GM12878 (cell line): ENCODE data around the gene CKS1B. TPM values are rescaled to one million over a fixed set of nuclear protein-coding genes. Genes with fewer than 3 reads are reported as not detected.

Experiments
- ATAC-seq: fragments of 200-7000 bp; cut with Tn5 transposase; 3 replicates; pipeline ENCODE4 v1.9.1; 2020; ENCODE audit warnings: mild to moderate bottlenecking, moderate library complexity
- BruUV-seq: library from RNA; stranded (reverse); fragments of 400-500 nt; replicated peaks from 2 replicates; lab custom pipeline; 2021; lab: Mats Ljungman, UMichigan
- CTCF ChIA-PET: fragments of 300-600 bp; sonication (Branson Sonifier 250); formaldehyde crosslinking; extraction: SDS; loops from one replicate; lab custom pipeline; 2021; ENCODE audit warnings: inconsistent platforms; lab: Yijun Ruan, JAX
- POLR2A ChIA-PET: fragments of 350-600 bp; formaldehyde crosslinking; extraction: SDS; loops from one replicate; lab custom pipeline; 2021; ENCODE audit warnings: inconsistent platforms; lab: Charles Lee
- RAD21 ChIA-PET: fragments of 300-600 bp; sonication (Branson Sonifier 250); formaldehyde crosslinking; loops from one replicate; lab custom pipeline; 2023; ENCODE audit warnings: antibody characterized with exemption; ENCODE audit not compliant: unreplicated experiment; lab: Charles Lee
- SMC1A ChIA-PET: fragments of 300-600 bp; sonication (Branson Sonifier 250); formaldehyde crosslinking; loops from one replicate; lab custom pipeline; 2023; ENCODE audit not compliant: unreplicated experiment, uncharacterized antibody; lab: Charles Lee
- DNase-seq: peaks from one replicate; pipeline ENCODE4 v3.0.0-alpha.2; 2011; ENCODE audit warnings: low read depth, low spot score
- FAIRE-seq: peaks from 3 replicates; lab custom pipeline; 2011; peaks lifted over from hg19 to GRCh38; lab: Jason Lieb, UNC
- H2AFZ ChIP-seq: 2 replicates; pipeline ENCODE4 v1.6.0; 2011; ENCODE audit warnings: low read depth, low read length, control low read depth; ENCODE audit not compliant: control insufficient read depth
- H3K27ac ChIP-seq: 2 replicates; pipeline ENCODE4 v1.5.1; 2011; ENCODE audit warnings: control low read depth; ENCODE audit not compliant: control insufficient read depth, insufficient read depth
- H3K27me3 ChIP-seq, 2 experiments: replicated peaks in 1 of 2; 2 replicates each; pipeline versions ENCODE4 v1.6.0 to v1.6.1; 2011; ENCODE audit warnings: low read length in 1 of 2; ENCODE audit not compliant: control insufficient read depth in 2 of 2, insufficient read depth in 2 of 2
- H3K36me3 ChIP-seq, 2 experiments: 2 replicates each; pipeline ENCODE4 v1.5.1; 2011; ENCODE audit warnings: low read length in 1 of 2; ENCODE audit not compliant: control insufficient read depth in 2 of 2, insufficient read depth in 2 of 2
- H3K4me1 ChIP-seq: 2 replicates; pipeline ENCODE4 v1.6.1; 2011; ENCODE audit warnings: mild to moderate bottlenecking, low read length, moderate library complexity, mixed read lengths; ENCODE audit not compliant: control insufficient read depth, insufficient read depth
- H3K4me2 ChIP-seq: 2 replicates; pipeline ENCODE4 v1.6.0; 2011; ENCODE audit warnings: control low read depth; ENCODE audit not compliant: control insufficient read depth, insufficient read depth
- H3K4me3 ChIP-seq: fragments of 200-600 bp; sonication (generic); 2 replicates; pipeline ENCODE4 v1.5.1; 2016
- H3K79me2 ChIP-seq: 2 replicates; pipeline ENCODE4 v1.6.0; 2011; ENCODE audit warnings: low read length; ENCODE audit not compliant: control insufficient read depth, insufficient read depth
- H3K9ac ChIP-seq: 2 replicates; pipeline ENCODE4 v1.8.0; 2011; ENCODE audit warnings: low read length, control low read depth, mixed read lengths; ENCODE audit not compliant: control insufficient read depth, insufficient read depth
- H3K9me3 ChIP-seq: replicated peaks from 3 replicates; pipeline ENCODE4 v1.5.1; 2011; ENCODE audit warnings: mild to moderate bottlenecking, low read length; ENCODE audit not compliant: control insufficient read depth, insufficient read depth
- H4K20me1 ChIP-seq: 2 replicates; pipeline ENCODE4 v1.6.0; 2011; ENCODE audit not compliant: control insufficient read depth, insufficient read depth
- EGR1 ChIP-seq, 2 experiments: IDR thresholded peaks; 1 replicate in 1 of 2; 2 replicates in 1 of 2; pipeline ENCODE4 v1.6.1; 2011 to 2012; ENCODE audit warnings: low read depth in 2 of 2, low read length in 2 of 2, borderline replicate concordance in 1 of 2, mild to moderate bottlenecking in 1 of 2, moderate library complexity in 1 of 2
- EZH2 ChIP-seq: IDR thresholded peaks from 2 replicates; pipeline ENCODE4 v1.6.1; 2012; ENCODE audit warnings: low read depth, mild to moderate bottlenecking, control low read depth, inconsistent platforms, low read length, borderline replicate concordance; ENCODE audit not compliant: control insufficient read depth
- FOXM1 ChIP-seq: IDR thresholded peaks from 2 replicates; pipeline ENCODE4 v1.6.1; 2012; ENCODE audit warnings: low read depth, mild to moderate bottlenecking, inconsistent platforms, low read length, moderate library complexity
- HDGF ChIP-seq: fragments of 450-650 bp; IDR thresholded peaks from 2 replicates; pipeline ENCODE4 v1.6.1; 2016; ENCODE audit warnings: antibody characterized with exemption
- PML ChIP-seq: IDR thresholded peaks from 2 replicates; pipeline ENCODE4 v1.6.1; 2012; ENCODE audit warnings: low read length, inconsistent platforms
- POLR2A ChIP-seq: IDR thresholded peaks from 2 replicates; pipeline ENCODE4 v1.6.1; 2011; ENCODE audit warnings: low read depth, mild to moderate bottlenecking, low read length
- SP1 ChIP-seq: IDR thresholded peaks from one replicate; pipeline ENCODE4 v1.6.1; 2011; ENCODE audit warnings: low read depth, low read length
- ZBTB33 ChIP-seq: fragments of 450-650 bp; IDR thresholded peaks from 2 replicates; pipeline ENCODE4 v1.6.1; 2017; ENCODE audit warnings: mild to moderate bottlenecking
- ZNF24 ChIP-seq: fragments of 450-650 bp; IDR thresholded peaks from 2 replicates; pipeline ENCODE4 v1.6.1; 2017; ENCODE audit warnings: antibody characterized with exemption, mild to moderate bottlenecking
- WGBS: methylation state at CpG from one replicate; pipeline ENCODE4 v1.1.6; 2016; ENCODE audit warnings: low lambda C conversion rate; ENCODE audit not compliant: insufficient replicate concordance, insufficient coverage; ENCODE audit errors: missing lambda C conversion rate; 5-methylcytosine and 5-hydroxymethylcytosine counted together
- in situ Hi-C: fragments of 300-500 bp; cut with MboI; formaldehyde crosslinking; loops from 9 replicates; pipeline ENCODE4 v1.14.3; 2018; ENCODE audit warnings: mixed read lengths
- intact Hi-C: fragments of 100-400 bp; cut with micrococcal nuclease; formaldehyde crosslinking; loops from one replicate; pipeline ENCODE4 v1.14.2; 2022; ENCODE audit not compliant: unreplicated experiment
- polyA plus RNA-seq, 11 experiments: library from polyadenylated mRNA; depleted of rRNA in 4 of 11; unstranded in 6 of 11; stranded (reverse) in 5 of 11; fragments of >200 nt; fragmentation: Nextera tagmentation in 4 of 11; fragmentation: Illumina TruSeq in 1 of 11; extraction: Ambion mirVana in 4 of 11; extraction: Trizol in 1 of 11; gene quantifications; 1 replicate in 1 of 11; 2 replicates in 10 of 11; pipeline versions ENCODE4 v1.2.1 to v1.2.3, GENCODE V29; 2011 to 2016; ENCODE audit warnings: inconsistent platforms in 2 of 11, missing spikeins in 2 of 11, low read depth in 1 of 11
- total RNA-seq, 4 experiments: library from RNA; depleted of rRNA in 3 of 4; stranded (reverse); fragments of >200 nt in 3 of 4; fragmentation: Illumina TruSeq in 1 of 4; extraction: Trizol in 1 of 4; gene quantifications; 2 replicates each; pipeline versions ENCODE4 v1.2.1 to v1.2.3, GENCODE V29; 2013 to 2021
- TF ChIP-seq, protein P1 (sequence below): fragments of 150-350 bp; IDR thresholded peaks from 2 replicates; pipeline ENCODE4 v1.6.1; 2014; ENCODE audit warnings: mild to moderate bottlenecking, low read depth, low read length
- TF ChIP-seq, protein P2 (sequence below): IDR thresholded peaks from 2 replicates; pipeline ENCODE4 v1.6.1; 2011; ENCODE audit warnings: low read depth, low read length, improper control_type of control experiment, borderline replicate concordance

CKS1B gene
- total and polyA plus RNA-seq, 10 of the 15 experiments (the other 5 are each of a cell fraction or from before 2014, with no cell fraction given): 125 to 608 (median 364) TPM

- POLR2A ChIA-PET: interaction anchor here (1.4 to 12.3 kb wide), 4 partner anchors 11 to 46 kb away, joined by 4 to 140 read pairs (median 12); partner anchors contain the start of genes CKS1B and SHC1
- H3K4me3 ChIP-seq: no peak overlapping the region
- H3K9ac ChIP-seq: no peak overlapping the region
- peak overlapping the region; percentile 22 for H3K27ac ChIP-seq
- in situ Hi-C loops: no loop called here
- peaks cover 5% of the 10 kb centered on the region for H3K79me2 ChIP-seq
- H3K4me1 ChIP-seq: peaks cover 42% of the 10 kb centered on the region
- ATAC-seq: no peak
- H3K4me2 ChIP-seq: peak overlapping the region; percentile 11
- no peaks in the 10 kb centered on the region for H3K9me3 ChIP-seq
- SMC1A ChIA-PET: interaction anchor here (0.8 to 1.3 kb wide), 4 partner anchors 8 to 394 kb away, joined by 3 to 4 read pairs (median 3); no protein-coding TSS in a partner anchor
- H4K20me1 ChIP-seq: no peaks in the 10 kb centered on the region
- TF ChIP-seq EZH2 (no peak), ZNF24 (no peak), POLR2A (no peak), EGR1 (IDR thresholded peaks at IDR 0.05; ENCODE audit: borderline replicate concordance in 1 of 2, low read depth in 2 of 2, low read length in 2 of 2) (no peak), FOXM1 (no peak), SP1 (no peak), ZBTB33 (no peak), HDGF (no peak), PML (no peak)
- TF ChIP-seq, protein P1, sequence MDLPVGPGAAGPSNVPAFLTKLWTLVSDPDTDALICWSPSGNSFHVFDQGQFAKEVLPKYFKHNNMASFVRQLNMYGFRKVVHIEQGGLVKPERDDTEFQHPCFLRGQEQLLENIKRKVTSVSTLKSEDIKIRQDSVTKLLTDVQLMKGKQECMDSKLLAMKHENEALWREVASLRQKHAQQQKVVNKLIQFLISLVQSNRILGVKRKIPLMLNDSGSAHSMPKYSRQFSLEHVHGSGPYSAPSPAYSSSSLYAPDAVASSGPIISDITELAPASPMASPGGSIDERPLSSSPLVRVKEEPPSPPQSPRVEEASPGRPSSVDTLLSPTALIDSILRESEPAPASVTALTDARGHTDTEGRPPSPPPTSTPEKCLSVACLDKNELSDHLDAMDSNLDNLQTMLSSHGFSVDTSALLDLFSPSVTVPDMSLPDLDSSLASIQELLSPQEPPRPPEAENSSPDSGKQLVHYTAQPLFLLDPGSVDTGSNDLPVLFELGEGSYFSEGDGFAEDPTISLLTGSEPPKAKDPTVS: no peak
- TF ChIP-seq, protein P2, sequence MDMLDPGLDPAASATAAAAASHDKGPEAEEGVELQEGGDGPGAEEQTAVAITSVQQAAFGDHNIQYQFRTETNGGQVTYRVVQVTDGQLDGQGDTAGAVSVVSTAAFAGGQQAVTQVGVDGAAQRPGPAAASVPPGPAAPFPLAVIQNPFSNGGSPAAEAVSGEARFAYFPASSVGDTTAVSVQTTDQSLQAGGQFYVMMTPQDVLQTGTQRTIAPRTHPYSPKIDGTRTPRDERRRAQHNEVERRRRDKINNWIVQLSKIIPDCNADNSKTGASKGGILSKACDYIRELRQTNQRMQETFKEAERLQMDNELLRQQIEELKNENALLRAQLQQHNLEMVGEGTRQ: no peak
- TF ChIP-seq, all 136 proteins: peak for 0
- intact Hi-C loops: no loop called here
- WGBS: 100% methylated on average over 2 of the region's 2 CpGs
- H3K36me3 ChIP-seq: peaks cover under 1 to 3% of the 10 kb centered on the region in 2 experiments; a peak in 1 of 4 replicates
- FAIRE-seq: no peak
- CTCF ChIA-PET: interaction anchor here (1.0 to 3.0 kb wide), 10 partner anchors 12 to 285 kb away, joined by 3 to 17 read pairs (median 4); partner anchors contain the start of genes PMVK and SHC1
- no peak for DNase-seq
- H2AFZ ChIP-seq: no peak overlapping the region
- H3K27me3 ChIP-seq: no peaks in the 10 kb centered on the region
- BruUV-seq: no TSS peak
- RAD21 ChIA-PET: interaction anchor here (0.9 to 1.4 kb wide), 3 partner anchors 17 to 75 kb away, joined by 3 to 4 read pairs (median 4); partner anchors contain the start of gene SHC1
Observed at GRCh38 chr1:154953611-154954038, 20.9 kb upstream of the CKS1B start.
